GM18861 (cell line): ENCODE results near the gene EHBP1.

ENCODE experiments used
- ATAC-seq: cut with Tn5 transposase; IDR thresholded peaks from one replicate; pipeline ENCODE4 v1.9.1; 2021; ENCODE audit not compliant: unreplicated experiment

EHBP1 gene

GRCh38 chr2:62939735-62940491 is 234.4 kb downstream of the EHBP1 start:
- no peak for ATAC-seq

GRCh38 chr2:62940697-62941096 is 235.2 kb downstream of the EHBP1 start:
- no peak for ATAC-seq

- no peak for ATAC-seq
Measured at GRCh38 chr2:62941413-62941812, 235.9 kb downstream of the EHBP1 start.

- ATAC-seq = no peak
Measured at GRCh38 chr2:62944362-62944761, 238.8 kb downstream of the EHBP1 start.

- ATAC-seq = no peak
Measured at GRCh38 chr2:62947403-62947802, 241.9 kb downstream of the EHBP1 start.

- no peak for ATAC-seq
Measured at GRCh38 chr2:62956651-62957050, 251.1 kb downstream of the EHBP1 start.

GRCh38 chr2:62958206-62958605 is 252.7 kb downstream of the EHBP1 start:
- no peak for ATAC-seq

- no peak for ATAC-seq
Measured at GRCh38 chr2:62964050-62964449, 258.5 kb downstream of the EHBP1 start.

- ATAC-seq = no peak
Measured at GRCh38 chr2:62964671-62965070, 259.2 kb downstream of the EHBP1 start.

GRCh38 chr2:62966991-62967390 is 261.5 kb downstream of the EHBP1 start:
- no peak for ATAC-seq

- ATAC-seq = no peak
Measured at GRCh38 chr2:62968168-62968567, 262.7 kb downstream of the EHBP1 start.

- no peak for ATAC-seq
Measured at GRCh38 chr2:62968668-62969067, 263.2 kb downstream of the EHBP1 start.

GRCh38 chr2:62971936-62972335 is 266.4 kb downstream of the EHBP1 start:
- no peak for ATAC-seq

- no peak for ATAC-seq
Measured at GRCh38 chr2:62972601-62973000, 267.1 kb downstream of the EHBP1 start.

- ATAC-seq = no peak
Measured at GRCh38 chr2:62974999-62975398, 269.5 kb downstream of the EHBP1 start.

- no peak for ATAC-seq
Measured at GRCh38 chr2:62991605-62992004, 286.1 kb downstream of the EHBP1 start.

GRCh38 chr2:62992561-62992960 is 287.0 kb downstream of the EHBP1 start:
- no peak for ATAC-seq

- ATAC-seq = no peak
Measured at GRCh38 chr2:62994206-62994605, 288.7 kb downstream of the EHBP1 start.

- no peak for ATAC-seq
Measured at GRCh38 chr2:62996534-62997186, 291.1 kb downstream of the EHBP1 start.

- ATAC-seq = no peak
Measured at GRCh38 chr2:62998949-62999348, 293.4 kb downstream of the EHBP1 start.

- ATAC-seq = no peak
Measured at GRCh38 chr2:62999905-63000304, 294.4 kb downstream of the EHBP1 start.

GRCh38 chr2:63000801-63001200 is 295.3 kb downstream of the EHBP1 start:
- ATAC-seq = no peak

- no peak for ATAC-seq
Measured at GRCh38 chr2:63001576-63001975, 296.1 kb downstream of the EHBP1 start.
